Measurements from ENCODE around the gene TRPC5OS.

The TRPC5OS gene

GRCh38 chrX:111875881-111876280 is at the start of gene TRPC5OS:
TRPC5OS (plus strand) TSS chrX:111876181; CDS start chrX:111901850, 25,669 bp downstream.
- DNase-seq = no peak

- no peak for DNase-seq
Measured at GRCh38 chrX:111829345-111829744, 46.6 kb upstream of the TRPC5OS start.

- no peak for DNase-seq
Measured at GRCh38 chrX:111830571-111830970, 45.4 kb upstream of the TRPC5OS start.

- no peak for DNase-seq
Measured at GRCh38 chrX:111831343-111831742, 44.6 kb upstream of the TRPC5OS start.

- DNase-seq = no peak
Measured at GRCh38 chrX:111837197-111837596, 38.8 kb upstream of the TRPC5OS start.

- DNase-seq = no peak
Measured at GRCh38 chrX:111847491-111848133, 28.4 kb upstream of the TRPC5OS start.

GRCh38 chrX:111848541-111848940 is 27.4 kb upstream of the TRPC5OS start:
- DNase-seq = no peak

GRCh38 chrX:111850975-111851374 is 25.0 kb upstream of the TRPC5OS start:
- no peak for DNase-seq

- peak; percentile 8 for DNase-seq
Measured at GRCh38 chrX:111854556-111855490, 21.2 kb upstream of the TRPC5OS start.

GRCh38 chrX:111857534-111858060 is 18.4 kb upstream of the TRPC5OS start:
- no peak for DNase-seq

- DNase-seq = no peak
Measured at GRCh38 chrX:111861605-111862004, 14.4 kb upstream of the TRPC5OS start.

GRCh38 chrX:111867236-111867635 is 8.7 kb upstream of the TRPC5OS start:
- DNase-seq = no peak

- DNase-seq = peak; percentile 21
Measured at GRCh38 chrX:111868726-111869638, 7.0 kb upstream of the TRPC5OS start.

- DNase-seq = peak; percentile 51
Measured at GRCh38 chrX:111869639-111870034, 6.3 kb upstream of the TRPC5OS start.

- DNase-seq = no peak
Measured at GRCh38 chrX:111874241-111874640, 1.7 kb upstream of the TRPC5OS start.

GRCh38 chrX:111876646-111877045 is 665 bp downstream of the TRPC5OS start:
- no peak for DNase-seq

GRCh38 chrX:111877681-111878080 is 1.7 kb downstream of the TRPC5OS start:
- no peak for DNase-seq

GRCh38 chrX:111880735-111881134 is 4.8 kb downstream of the TRPC5OS start:
- no peak for DNase-seq

GRCh38 chrX:111881715-111882114 is 5.7 kb downstream of the TRPC5OS start:
- peak; percentile 2 for DNase-seq

- DNase-seq = no peak
Measured at GRCh38 chrX:111886678-111887077, 10.7 kb downstream of the TRPC5OS start.

GRCh38 chrX:111888600-111888999 is 12.6 kb downstream of the TRPC5OS start:
- no peak for DNase-seq

GRCh38 chrX:111892375-111892774 is 16.4 kb downstream of the TRPC5OS start:
- DNase-seq = no peak

- no peak for DNase-seq
Measured at GRCh38 chrX:111896148-111896547, 20.2 kb downstream of the TRPC5OS start.

Data from hematopoietic multipotent progenitor cell treated with erythropoietin and hydrocortisone succinate and interleukin-3 and kit ligand, for 4 days (in vitro differentiated cells).